Mesenchymal stem cell (in vitro differentiated cells and primary cell): ENCODE data around the gene TOM1L1.

Experiments
- DNase-seq: peaks from one replicate; pipeline ENCODE4 v3.0.0-alpha.2; 2013
- H2AFZ ChIP-seq: one replicate; pipeline ENCODE4 v1.6.1; 2013; ENCODE audit warnings: low read depth, mild to moderate bottlenecking, control low read depth, inconsistent platforms, low read length, moderate library complexity
- H2AK5ac ChIP-seq: 2 replicates; pipeline ENCODE4 v1.6.1; 2013; ENCODE audit warnings: low read length, moderate library complexity, mild to moderate bottlenecking, inconsistent platforms; ENCODE audit not compliant: severe bottlenecking
- H2BK120ac ChIP-seq: one replicate; pipeline ENCODE4 v1.6.1; 2013; ENCODE audit warnings: low read depth, mild to moderate bottlenecking, inconsistent platforms, low read length, moderate library complexity
- H2BK12ac ChIP-seq, 2 experiments: one replicate each; pipeline ENCODE4 v1.6.1; 2013; ENCODE audit warnings: inconsistent platforms in 2 of 2, low read length in 2 of 2, mild to moderate bottlenecking in 2 of 2, moderate library complexity in 2 of 2, control low read depth in 1 of 2
- H2BK15ac ChIP-seq: one replicate; pipeline ENCODE4 v1.6.1; 2013; ENCODE audit warnings: mild to moderate bottlenecking, low read depth, inconsistent platforms; ENCODE audit not compliant: poor library complexity, severe bottlenecking
- H2BK5ac ChIP-seq: 2 replicates; pipeline ENCODE4 v1.6.1; 2013; ENCODE audit warnings: low read depth, mild to moderate bottlenecking, low read length, control low read depth, inconsistent platforms; ENCODE audit not compliant: poor library complexity, severe bottlenecking
- H3K14ac ChIP-seq, 2 experiments: one replicate each; pipeline ENCODE4 v1.6.1; 2013; ENCODE audit warnings: inconsistent platforms in 2 of 2, low read length in 2 of 2, control low read depth in 1 of 2, mild to moderate bottlenecking in 1 of 2, moderate library complexity in 1 of 2
- H3K18ac ChIP-seq, 2 experiments: one replicate each; pipeline ENCODE4 v1.6.1; 2013; ENCODE audit warnings: inconsistent platforms in 2 of 2, low read length in 2 of 2, control low read depth in 1 of 2, low read depth in 1 of 2, mild to moderate bottlenecking in 1 of 2
- H3K23ac ChIP-seq, 2 experiments: one replicate each; pipeline ENCODE4 v1.6.1; 2013; ENCODE audit warnings: inconsistent platforms in 2 of 2, low read length in 2 of 2, mild to moderate bottlenecking in 2 of 2, moderate library complexity in 2 of 2, control low read depth in 1 of 2
- H3K27ac ChIP-seq: 2 replicates; pipeline ENCODE4 v1.5.1; 2013; ENCODE audit warnings: mild to moderate bottlenecking, moderate library complexity, low read length, control low read depth, inconsistent platforms; ENCODE audit not compliant: poor library complexity, severe bottlenecking
- H3K27me3 ChIP-seq, 2 experiments: 2 replicates each; pipeline versions ENCODE4 v1.6.1 to v1.7.0; 2013; ENCODE audit warnings: low read length in 2 of 2, mild to moderate bottlenecking in 2 of 2, moderate library complexity in 2 of 2, control low read depth in 1 of 2, inconsistent platforms in 1 of 2; ENCODE audit not compliant: control insufficient read depth in 1 of 2, insufficient read depth in 1 of 2
- H3K36me3 ChIP-seq, 2 experiments: 2 replicates each; pipeline versions ENCODE4 v1.6.1 to v1.7.0; 2013; ENCODE audit warnings: low read length in 2 of 2, control low read depth in 1 of 2, inconsistent platforms in 1 of 2, low read depth in 1 of 2, mild to moderate bottlenecking in 1 of 2; ENCODE audit not compliant: insufficient read depth in 2 of 2, control insufficient read depth in 1 of 2
- H3K4ac ChIP-seq, 2 experiments: one replicate each; pipeline ENCODE4 v1.6.1; 2013; ENCODE audit warnings: inconsistent platforms in 2 of 2, low read length in 2 of 2, mild to moderate bottlenecking in 2 of 2, moderate library complexity in 2 of 2, control low read depth in 1 of 2, low read depth in 1 of 2
- H3K4me1 ChIP-seq: 2 replicates; pipeline ENCODE4 v1.6.1; 2013; ENCODE audit warnings: low read depth, low read length, control low read depth; ENCODE audit not compliant: control insufficient read depth, insufficient read depth
- H3K4me2 ChIP-seq: 2 replicates; pipeline ENCODE4 v1.6.1; 2013; ENCODE audit warnings: low read length, mild to moderate bottlenecking, inconsistent platforms; ENCODE audit not compliant: poor library complexity, severe bottlenecking
- H3K4me3 ChIP-seq, 2 experiments: 2 replicates each; pipeline versions ENCODE4 v1.5.1 to v1.7.0; 2013; ENCODE audit warnings: low read length in 2 of 2, mild to moderate bottlenecking in 2 of 2, control low read depth in 1 of 2, low read depth in 1 of 2; ENCODE audit not compliant: insufficient read depth in 1 of 2
- H3K79me1 ChIP-seq: replicated peaks from 2 replicates; pipeline ENCODE4 v1.6.1; 2013; ENCODE audit warnings: mild to moderate bottlenecking, control low read depth, low read length, inconsistent platforms; ENCODE audit not compliant: poor library complexity, severe bottlenecking
- H3K9ac ChIP-seq: 2 replicates; pipeline ENCODE4 v1.7.0; 2013; ENCODE audit warnings: mild to moderate bottlenecking, low read length, moderate library complexity
- H3K9me3 ChIP-seq: 2 replicates; pipeline ENCODE4 v1.7.0; 2013; ENCODE audit warnings: mild to moderate bottlenecking, low read length; ENCODE audit not compliant: control insufficient read depth
- H4K8ac ChIP-seq: one replicate; pipeline ENCODE4 v1.6.1; 2013; ENCODE audit warnings: inconsistent platforms, mild to moderate bottlenecking, low read length, moderate library complexity
- H4K91ac ChIP-seq: one replicate; pipeline ENCODE4 v1.6.1; 2013; ENCODE audit warnings: mild to moderate bottlenecking, low read length, inconsistent platforms
- WGBS: methylation state at CpG from one replicate; pipeline ENCODE4 v1.1.7; 2013; ENCODE audit warnings: mixed read lengths; 5-methylcytosine and 5-hydroxymethylcytosine counted together

The TOM1L1 gene

GRCh38 chr17:54888254-54888653, 12.4 kb upstream of the TOM1L1 start:
- Histone ChIP-seq H2BK12ac (no peak overlapping the region), H3K4me3 (no peak overlapping the region), H2AK5ac (no peak overlapping the region), H4K91ac (no peak overlapping the region), H2AFZ (no peak overlapping the region), H3K79me1 (no peaks in the 10 kb centered on the region), H3K4ac (no peak overlapping the region), H4K8ac (no peak overlapping the region), H2BK120ac (no peak overlapping the region), H3K18ac (no peak overlapping the region), H3K14ac (no peak overlapping the region), H3K9me3 (no peaks in the 10 kb centered on the region), H3K4me2 (no peak overlapping the region), H3K36me3 (no peaks in the 10 kb centered on the region), H3K4me1 (no peaks in the 10 kb centered on the region), H3K23ac (no peak overlapping the region), H2BK15ac (no peak overlapping the region), H3K9ac (no peak overlapping the region), H3K27ac (no peak overlapping the region), H3K27me3 (no peaks in the 10 kb centered on the region), H2BK5ac (no peak overlapping the region)
- 89% methylated on average over 4 of the region's 6 CpGs for WGBS
- DNase-seq: no peak

GRCh38 chr17:54888981-54889380, 11.7 kb upstream of the TOM1L1 start:
- WGBS: 85% methylated on average over 5 of the region's 7 CpGs
- no peak overlapping the region for H2BK12ac ChIP-seq

DNA sequence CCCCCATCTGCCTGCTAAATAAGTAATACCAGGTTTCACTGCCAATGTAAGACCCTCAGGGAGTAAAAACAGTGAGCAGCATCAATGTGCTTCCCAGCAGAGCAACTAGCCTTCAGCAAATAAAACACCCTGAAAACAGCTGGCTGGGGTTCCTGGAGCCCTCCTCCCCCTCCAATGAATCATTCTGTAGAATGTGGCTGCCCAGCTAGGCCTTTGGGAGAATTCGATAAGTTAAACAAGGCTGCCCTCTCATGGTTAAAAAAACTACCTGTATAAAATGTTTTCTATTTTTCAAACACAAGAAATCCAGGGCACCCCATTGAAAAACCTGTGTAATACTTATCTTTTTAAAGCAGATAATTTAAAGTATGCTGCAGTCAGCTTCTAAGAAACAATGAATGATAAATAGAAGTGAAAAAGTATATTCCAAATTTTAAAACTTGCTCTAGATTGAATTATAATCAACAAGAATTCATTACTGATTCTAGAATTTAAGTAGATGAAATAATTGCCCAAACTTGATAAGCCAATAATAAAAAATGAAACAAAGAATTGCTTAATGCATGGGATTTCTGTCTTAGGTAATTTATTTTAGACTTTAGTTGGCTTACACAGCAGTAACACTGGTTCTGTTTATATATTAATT, 9.4 kb upstream of the TOM1L1 start:
- Histone ChIP-seq H4K91ac (no peak overlapping the region), H2AK5ac (no peak overlapping the region), H3K14ac (no peak overlapping the region), H4K8ac (no peak overlapping the region), H3K9ac (no peak overlapping the region), H3K18ac (no peak overlapping the region), H3K79me1 (no peaks in the 10 kb centered on the region), H3K4ac (no peak overlapping the region), H3K27ac (no peak overlapping the region), H3K9me3 (no peaks in the 10 kb centered on the region), H2AFZ (no peak overlapping the region), H3K4me3 (no peak overlapping the region), H3K27me3 (peaks cover 0 to 8% of the 10 kb centered on the region in 2 experiments), H3K4me1 (no peaks in the 10 kb centered on the region), H3K23ac (no peak overlapping the region), H2BK120ac (no peak overlapping the region), H2BK5ac (no peak overlapping the region), H2BK15ac (no peak overlapping the region), H3K4me2 (no peak overlapping the region), H3K36me3 (no peaks in the 10 kb centered on the region), H2BK12ac (no peak overlapping the region)
- no CpG with 5 or more reads among the region's 1 CpG for WGBS
- DNase-seq: peak; percentile 72

More at GRCh38 chr17:54888981-54889380, 11.7 kb upstream of the TOM1L1 start:
- Histone ChIP-seq H3K4me2 (no peak overlapping the region), H3K4me1 (no peaks in the 10 kb centered on the region), H3K18ac (no peak overlapping the region), H3K4ac (no peak overlapping the region), H3K23ac (no peak overlapping the region), H3K14ac (no peak overlapping the region), H4K91ac (no peak overlapping the region), H3K27ac (no peak overlapping the region), H2BK15ac (no peak overlapping the region), H2AFZ (no peak overlapping the region), H3K9me3 (no peaks in the 10 kb centered on the region), H3K9ac (no peak overlapping the region), H2BK5ac (no peak overlapping the region), H3K79me1 (no peaks in the 10 kb centered on the region), H3K4me3 (no peak overlapping the region), H2AK5ac (no peak overlapping the region), H2BK120ac (no peak overlapping the region), H3K27me3 (peaks cover 0 to 6% of the 10 kb centered on the region in 2 experiments), H3K36me3 (no peaks in the 10 kb centered on the region), H4K8ac (no peak overlapping the region)
- no peak for DNase-seq

GRCh38 chr17:54892360-54892759, 8.3 kb upstream of the TOM1L1 start:
- H3K14ac ChIP-seq: no peak overlapping the region

More at GRCh38 chr17:54892360-54892759, 8.3 kb upstream of the TOM1L1 start:
- Histone ChIP-seq H3K4me3 (no peak overlapping the region), H3K9ac (no peak overlapping the region), H2BK12ac (no peak overlapping the region), H2BK5ac (no peak overlapping the region), H3K4me2 (no peak overlapping the region), H3K4me1 (no peaks in the 10 kb centered on the region), H2AK5ac (no peak overlapping the region), H3K23ac (no peak overlapping the region), H3K27me3 (peaks cover 0 to 8% of the 10 kb centered on the region in 2 experiments), H4K91ac (no peak overlapping the region), H3K9me3 (no peaks in the 10 kb centered on the region), H3K79me1 (no peaks in the 10 kb centered on the region), H3K4ac (no peak overlapping the region), H3K36me3 (no peaks in the 10 kb centered on the region), H3K18ac (no peak overlapping the region), H2BK15ac (no peak overlapping the region), H4K8ac (no peak overlapping the region), H3K27ac (no peak overlapping the region), H2AFZ (no peak overlapping the region), H2BK120ac (no peak overlapping the region)
- no peak for DNase-seq
- whole genome bisulfite sequencing: 100% methylated on average over 1 of the region's 1 CpG
